ENCODE measurements around the gene MAP7D2. TPM values are rescaled to one million over a fixed set of nuclear protein-coding genes. Genes with fewer than 3 reads are reported as not detected.

Gene MAP7D2
- total and polyA plus RNA-seq, 3 experiments from 2014 or later, result 0.12 to 0.53 (median 0.28) TPM

Other genes with a start within 250 kb of the MAP7D2 start
- gene SH3KBP1, start 229.3 kb downstream of the MAP7D2 start, total RNA-seq, result 10 to 100 TPM; 79.7 to 91.9 TPM
- gene SH3KBP1, start 229.3 kb downstream of the MAP7D2 start, polyA plus RNA-seq, result 221 TPM
- gene BCLAF3, start 125.8 kb downstream of the MAP7D2 start, total RNA-seq, result 1 to 10 TPM; 4.3 to 4.9 TPM
- gene BCLAF3, start 125.8 kb downstream of the MAP7D2 start, polyA plus RNA-seq, result 2.9 TPM
- 100 to 1,000 TPM; 205 to 208 TPM for gene EIF1AX, start 24.9 kb upstream of the MAP7D2 start, total RNA-seq
- gene EIF1AX, start 24.9 kb upstream of the MAP7D2 start, polyA plus RNA-seq, result 97.1 TPM
- 10 to 100 TPM; 70.1 to 72.7 TPM for gene RPS6KA3, start 150.0 kb upstream of the MAP7D2 start, total RNA-seq
- gene RPS6KA3, start 150.0 kb upstream of the MAP7D2 start, polyA plus RNA-seq, result 59.7 TPM

Measured in CD8-positive, alpha-beta memory T cell (primary cell).